ENCODE data around the gene RGMA.

Gene RGMA

DNA sequence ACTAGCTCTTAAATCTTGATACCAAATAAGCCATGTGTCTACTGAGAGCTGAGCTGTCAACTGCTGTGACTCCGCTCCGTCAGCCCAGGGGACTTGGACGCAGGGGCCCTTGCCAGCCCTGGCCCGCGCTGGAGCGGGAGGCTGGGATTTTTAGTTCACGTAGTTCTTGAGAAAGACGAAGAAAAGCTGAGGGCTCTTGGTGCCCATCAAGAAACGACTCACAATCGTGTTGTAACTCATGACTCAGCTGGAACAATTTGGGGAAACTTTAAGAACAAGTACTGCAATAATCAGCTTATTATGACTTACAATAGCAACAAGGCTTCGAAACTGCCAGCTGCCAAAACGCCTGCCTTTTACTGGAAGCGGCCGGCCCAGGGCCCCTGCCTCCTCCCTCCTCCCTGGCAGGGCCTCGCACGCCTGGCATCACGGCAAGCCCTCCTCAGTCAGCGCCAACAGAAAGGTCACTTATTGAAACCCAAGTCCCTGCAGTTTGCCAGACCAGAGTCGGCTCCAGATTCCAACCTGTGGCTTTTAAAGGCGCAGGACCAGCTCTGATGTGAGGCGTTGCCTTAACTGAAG, 60.3 kb downstream of the RGMA start:
- DNase-seq (ENCODE audit: low read depth), result peak; percentile 88
- TF ChIP-seq, protein P1, sequence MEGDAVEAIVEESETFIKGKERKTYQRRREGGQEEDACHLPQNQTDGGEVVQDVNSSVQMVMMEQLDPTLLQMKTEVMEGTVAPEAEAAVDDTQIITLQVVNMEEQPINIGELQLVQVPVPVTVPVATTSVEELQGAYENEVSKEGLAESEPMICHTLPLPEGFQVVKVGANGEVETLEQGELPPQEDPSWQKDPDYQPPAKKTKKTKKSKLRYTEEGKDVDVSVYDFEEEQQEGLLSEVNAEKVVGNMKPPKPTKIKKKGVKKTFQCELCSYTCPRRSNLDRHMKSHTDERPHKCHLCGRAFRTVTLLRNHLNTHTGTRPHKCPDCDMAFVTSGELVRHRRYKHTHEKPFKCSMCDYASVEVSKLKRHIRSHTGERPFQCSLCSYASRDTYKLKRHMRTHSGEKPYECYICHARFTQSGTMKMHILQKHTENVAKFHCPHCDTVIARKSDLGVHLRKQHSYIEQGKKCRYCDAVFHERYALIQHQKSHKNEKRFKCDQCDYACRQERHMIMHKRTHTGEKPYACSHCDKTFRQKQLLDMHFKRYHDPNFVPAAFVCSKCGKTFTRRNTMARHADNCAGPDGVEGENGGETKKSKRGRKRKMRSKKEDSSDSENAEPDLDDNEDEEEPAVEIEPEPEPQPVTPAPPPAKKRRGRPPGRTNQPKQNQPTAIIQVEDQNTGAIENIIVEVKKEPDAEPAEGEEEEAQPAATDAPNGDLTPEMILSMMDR (conservative IDR thresholded peaks at IDR 0.05; ENCODE audit: low read depth, low read length), result no peak
- no peak overlapping the region for H3K4me3 ChIP-seq (ENCODE audit: low read length)

DNA sequence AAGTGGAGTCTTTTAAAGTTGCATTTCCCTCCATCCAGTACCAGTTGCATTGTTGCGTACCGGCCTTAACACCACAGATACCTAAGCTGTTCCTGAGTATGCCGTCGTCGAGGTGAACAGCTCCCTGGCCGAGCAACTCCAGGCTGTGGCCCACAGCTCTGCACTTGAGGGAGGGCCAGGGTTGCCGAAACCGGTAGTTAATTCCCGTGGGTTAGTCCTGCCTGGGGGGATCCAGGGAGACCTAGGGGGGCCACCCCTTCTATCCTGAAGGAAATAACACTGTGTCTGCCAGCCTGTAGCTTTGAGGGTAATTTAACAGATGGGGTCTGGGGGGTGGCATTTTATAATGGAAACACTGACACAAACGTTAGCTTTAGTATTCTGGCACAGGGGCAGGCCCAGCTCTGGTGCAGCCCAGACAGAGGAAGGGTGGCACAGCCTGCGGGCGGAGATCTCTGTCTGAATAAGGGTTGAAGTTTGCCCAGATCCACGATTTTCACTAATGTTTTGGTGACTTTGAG, 60.8 kb downstream of the RGMA start:
- DNase-seq (ENCODE audit: low read depth), result no peak
- TF ChIP-seq, protein P1 (conservative IDR thresholded peaks at IDR 0.05; ENCODE audit: low read depth, low read length), result no peak
- no peak overlapping the region for H3K4me3 ChIP-seq (ENCODE audit: low read length)

DNA sequence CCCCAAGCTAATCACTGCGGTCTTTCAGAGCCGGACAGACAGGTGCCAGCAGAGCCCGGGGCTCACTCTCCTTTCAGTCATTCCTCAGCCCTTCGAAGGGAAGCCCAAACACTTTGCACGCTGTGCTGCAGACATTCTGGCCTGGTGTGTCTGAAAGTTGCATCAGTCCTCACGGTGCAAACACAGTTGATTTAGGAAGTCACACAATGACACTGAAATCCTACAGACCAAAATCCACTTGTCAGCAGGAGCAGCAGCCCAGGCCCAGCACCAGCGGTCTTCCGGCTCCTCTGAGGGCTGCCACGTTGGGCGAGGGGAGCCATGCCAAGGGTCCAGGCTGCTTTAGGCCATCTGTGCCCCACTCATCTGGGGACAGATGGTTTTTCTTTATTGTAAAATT, 61.6 kb downstream of the RGMA start:
- H3K4me3 ChIP-seq (ENCODE audit: low read length), result no peak overlapping the region
- TF ChIP-seq, protein P1 (conservative IDR thresholded peaks at IDR 0.05; ENCODE audit: low read depth, low read length), result no peak
- no peak for DNase-seq (ENCODE audit: low read depth)

DNA sequence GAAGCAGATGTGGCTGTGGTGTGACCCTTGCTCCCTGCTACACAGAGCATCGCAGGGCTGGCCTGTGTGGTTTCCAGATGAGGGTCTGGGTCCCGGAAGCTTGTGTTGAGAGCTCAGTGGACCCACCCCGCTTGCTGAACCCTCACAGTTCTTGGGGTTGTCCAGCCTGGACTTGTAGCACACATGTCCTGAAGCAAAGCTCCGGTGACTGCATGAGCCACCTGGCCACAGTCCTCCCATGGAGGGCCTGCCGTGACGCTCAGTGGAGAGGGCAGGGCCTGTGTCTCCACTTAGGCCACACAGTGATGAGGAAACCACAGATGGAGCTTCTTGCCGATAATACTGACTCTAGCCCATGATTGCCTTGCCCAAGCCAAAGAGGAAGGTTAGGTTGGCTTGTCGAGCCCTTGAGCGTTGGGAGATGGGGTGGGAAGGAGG, 62.6 kb downstream of the RGMA start:
- TF ChIP-seq, protein P1 (conservative IDR thresholded peaks at IDR 0.05; ENCODE audit: low read depth, low read length), result no peak
- no peak for DNase-seq (ENCODE audit: low read depth)
- no peak overlapping the region for H3K4me3 ChIP-seq (ENCODE audit: low read length)

DNA sequence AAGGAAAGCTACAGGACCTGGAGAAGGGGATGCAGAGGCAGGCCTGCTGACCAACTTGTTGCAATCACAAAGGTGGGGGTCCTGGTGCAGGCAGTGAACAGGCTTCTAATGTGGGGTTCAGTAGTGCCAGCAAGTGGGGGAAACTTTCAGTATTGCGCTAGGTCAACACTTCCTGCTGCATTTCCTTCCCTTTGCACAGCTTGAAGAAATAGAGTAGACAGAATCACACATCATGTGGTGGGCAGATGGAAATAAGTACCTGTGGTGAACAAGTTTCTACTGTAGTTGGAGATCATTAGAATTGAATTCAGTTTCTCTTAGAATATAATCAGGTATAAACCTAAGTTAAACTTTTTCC, 63.4 kb downstream of the RGMA start:
- no peak overlapping the region for H3K4me3 ChIP-seq (ENCODE audit: low read length)
- TF ChIP-seq, protein P1 (conservative IDR thresholded peaks at IDR 0.05; ENCODE audit: low read depth, low read length), result no peak
- DNase-seq (ENCODE audit: low read depth), result no peak

DNA sequence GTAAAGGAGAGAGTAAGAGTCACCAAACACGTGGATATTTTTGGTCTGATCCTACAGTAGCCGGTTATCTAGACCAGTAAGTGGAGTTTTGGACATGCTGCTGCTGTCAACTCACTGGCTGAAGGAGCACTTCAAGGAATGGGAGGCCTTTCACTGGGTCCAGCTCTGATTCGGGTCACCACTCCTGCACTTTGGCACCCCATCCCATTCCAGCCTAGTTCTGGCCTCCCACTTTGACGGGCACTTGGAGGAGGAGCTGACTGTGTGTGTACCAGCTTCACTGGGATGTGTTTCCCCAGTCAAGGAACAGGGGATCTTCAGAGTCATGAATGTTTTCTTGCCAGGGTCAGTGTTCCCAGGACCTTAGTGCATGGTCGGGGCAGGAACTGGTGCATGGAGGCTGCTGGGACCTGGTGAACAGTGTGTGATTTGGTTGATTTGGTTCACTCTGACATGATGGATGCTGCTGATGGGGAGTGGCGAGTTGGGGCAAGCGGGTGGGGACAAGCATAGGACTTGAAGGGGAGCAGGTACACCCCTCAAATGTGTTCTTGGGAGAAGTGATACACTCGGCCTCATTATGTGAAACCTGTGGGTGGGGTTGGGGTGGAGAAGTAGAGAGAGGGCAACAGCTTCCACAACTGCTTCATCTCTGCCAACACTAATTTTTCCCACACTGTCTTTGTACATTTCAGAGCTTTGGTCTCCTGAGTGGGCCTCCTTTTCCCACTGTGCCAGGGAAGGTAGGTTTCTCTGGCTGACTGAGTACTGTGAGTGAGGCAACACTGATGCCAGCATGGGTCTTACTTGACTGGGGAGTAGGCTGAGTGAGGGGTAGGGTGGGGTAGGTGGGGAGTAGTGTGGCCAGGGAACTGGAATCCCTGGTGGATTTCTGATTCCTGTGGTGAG, 64.0 kb downstream of the RGMA start:
- TF ChIP-seq, protein P1 (conservative IDR thresholded peaks at IDR 0.05; ENCODE audit: low read depth, low read length), result no peak
- DNase-seq (ENCODE audit: low read depth), result no peak
- no peak overlapping the region for H3K4me3 ChIP-seq (ENCODE audit: low read length)
